Naive B cell (primary cell): ENCODE measurements around the gene TBC1D3B. TPM values are rescaled to one million over a fixed set of nuclear protein-coding genes. Genes with fewer than 3 reads are reported as not detected.
"Not testable (repeated sequence)": the region's sequence is repeated elsewhere in the genome, so short reads cannot be mapped to it uniquely, and the experiment has no call there.

ENCODE experiments used
- ATAC-seq, 2 donors: fragments of 150-1000 bp; cut with Tn5 transposase; 2 replicates each; pipeline ENCODE4 v1.10.0; 2021; ENCODE audit warnings: low read depth in 2 of 2, mild to moderate bottlenecking in 2 of 2, moderate library complexity in 2 of 2
- DNase-seq: peaks from one replicate; pipeline ENCODE4 v3.0.0; 2022
- H3K27ac Mint-ChIP-seq, 6 donors: one replicate each; pipeline ENCODE4 v1.8.0; 2020 to 2022; ENCODE audit warnings: mild to moderate bottlenecking in 6 of 6, mixed read lengths in 6 of 6, moderate library complexity in 5 of 6, inconsistent platforms in 2 of 6
- H3K27me3 Mint-ChIP-seq, 3 donors: one replicate each; pipeline ENCODE4 v1.8.0; 2021 to 2022; ENCODE audit warnings: mixed read lengths in 3 of 3, mild to moderate bottlenecking in 1 of 3
- H3K36me3 Mint-ChIP-seq, 2 donors: one replicate each; pipeline ENCODE4 v1.8.0; 2020 to 2022; ENCODE audit warnings: mixed read lengths in 2 of 2, inconsistent platforms in 1 of 2, mild to moderate bottlenecking in 1 of 2
- H3K4me1 Mint-ChIP-seq, 3 donors: one replicate each; pipeline ENCODE4 v1.8.0; 2020 to 2022; ENCODE audit warnings: mixed read lengths in 3 of 3, inconsistent platforms in 1 of 3, mild to moderate bottlenecking in 1 of 3, moderate library complexity in 1 of 3
- H3K4me3 Mint-ChIP-seq, 8 donors: one replicate each; pipeline ENCODE4 v1.8.0; 2020 to 2022; ENCODE audit warnings: mild to moderate bottlenecking in 8 of 8, mixed read lengths in 8 of 8, moderate library complexity in 8 of 8, inconsistent platforms in 2 of 8
- H3K9me3 Mint-ChIP-seq, 7 donors: one replicate each; pipeline ENCODE4 v1.8.0; 2020 to 2022; ENCODE audit warnings: mixed read lengths in 7 of 7, mild to moderate bottlenecking in 5 of 7, inconsistent platforms in 2 of 7, moderate library complexity in 1 of 7
- polyA plus RNA-seq, 6 donors: library from polyadenylated mRNA; unstranded; fragments of 300-500 nt; fragmentation: Illumina TruSeq; gene quantifications; one replicate each; pipeline ENCODE4 v1.2.3, GENCODE V29; 2021; ENCODE audit warnings: low read depth in 6 of 6

The TBC1D3B gene
- polyA plus RNA-seq, 6 donors from 2014 or later: 0.73 TPM; not detected in 5

GRCh38 chr17:36210439-36211211 lies 34.2 kb upstream of the TBC1D3B start, which contains the start of gene CCL4L2:
CCL4L2 (plus strand) TSS chr17:36211063.
- DNase-seq: peak; percentile 65
- H3K4me1 Mint-ChIP-seq: peaks cover 43 to 61% (median 51%) of the 10 kb centered on the region in 3 donors

DNA sequence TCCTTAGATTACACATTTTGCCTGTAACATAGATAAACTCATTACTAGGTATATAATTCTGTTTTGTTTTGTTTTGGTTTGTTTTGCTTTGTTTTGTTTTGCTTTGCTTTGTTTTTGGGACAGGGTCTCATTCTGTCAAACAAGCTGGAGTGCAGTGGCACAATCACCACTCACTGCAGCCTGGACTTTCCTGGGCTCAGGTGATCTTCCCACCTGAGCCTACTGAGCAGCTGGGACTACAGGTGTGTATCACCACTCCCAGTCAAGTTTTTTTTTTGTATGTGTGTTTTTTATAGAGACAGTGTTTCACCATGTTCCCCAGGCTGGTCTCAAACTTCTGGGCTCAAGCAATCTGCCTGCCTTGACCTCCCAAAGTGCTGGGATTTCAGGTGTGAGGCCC lies 33.1 kb upstream of the TBC1D3B start:
- no peaks in the 10 kb centered on the region for H3K9me3 Mint-ChIP-seq
- no peaks in the 10 kb centered on the region for H3K36me3 Mint-ChIP-seq
- peaks cover 46 to 66% (median 56%) of the 10 kb centered on the region in 3 donors for H3K4me1 Mint-ChIP-seq
- no peak for DNase-seq
- no peak for ATAC-seq
- H3K27me3 Mint-ChIP-seq: peaks cover 19 to 35% (median 20%) of the 10 kb centered on the region in 3 donors
- H3K4me3 Mint-ChIP-seq: peak overlapping the region in 4 of 8 donors; percentile 19 to 80 (median 50)
- H3K27ac Mint-ChIP-seq: peak overlapping the region in 2 of 6 donors; percentile 19 to 69

More at GRCh38 chr17:36210439-36211211, 34.2 kb upstream of the TBC1D3B start, which contains the start of gene CCL4L2:
- Mint-ChIP-seq H3K27ac (peak within 1 kb of the TSS in 5 of 6 donors; percentile 44 to 82 (median 73)), H3K4me3 (peak within 1 kb of the TSS in 5 of 8 donors; percentile 20 to 80 (median 54)), H3K27me3 (peaks cover 16 to 35% (median 21%) of the 10 kb centered on the region in 3 donors)
- not testable (repeated sequence) for H3K36me3 Mint-ChIP-seq, H3K9me3 Mint-ChIP-seq
- peak; percentile 95 for ATAC-seq

GRCh38 chr17:36207383-36207782 lies 30.9 kb upstream of the TBC1D3B start:
- not testable (repeated sequence) for DNase-seq, H3K9me3 Mint-ChIP-seq, H3K36me3 Mint-ChIP-seq, ATAC-seq
- peaks cover 49 to 72% (median 69%) of the 10 kb centered on the region in 3 donors for H3K4me1 Mint-ChIP-seq
- peak overlapping the region in 1 of 6 donors; percentile 74 for H3K27ac Mint-ChIP-seq
- H3K4me3 Mint-ChIP-seq: peak overlapping the region in 4 of 8 donors; percentile 28 to 83 (median 64)
- peaks cover 13 to 25% (median 15%) of the 10 kb centered on the region in 3 donors for H3K27me3 Mint-ChIP-seq

GRCh38 chr17:36206486-36206821 lies 30.0 kb upstream of the TBC1D3B start:
- not testable (repeated sequence) for DNase-seq, H3K9me3 Mint-ChIP-seq, H3K27ac Mint-ChIP-seq, H3K36me3 Mint-ChIP-seq, ATAC-seq
- Mint-ChIP-seq H3K4me1 (peaks cover 51 to 72% (median 69%) of the 10 kb centered on the region in 3 donors), H3K4me3 (peak overlapping the region in 3 of 8 donors; percentile 1 to 83 (median 77)), H3K27me3 (peaks cover 13 to 28% (median 15%) of the 10 kb centered on the region in 3 donors)

DNA sequence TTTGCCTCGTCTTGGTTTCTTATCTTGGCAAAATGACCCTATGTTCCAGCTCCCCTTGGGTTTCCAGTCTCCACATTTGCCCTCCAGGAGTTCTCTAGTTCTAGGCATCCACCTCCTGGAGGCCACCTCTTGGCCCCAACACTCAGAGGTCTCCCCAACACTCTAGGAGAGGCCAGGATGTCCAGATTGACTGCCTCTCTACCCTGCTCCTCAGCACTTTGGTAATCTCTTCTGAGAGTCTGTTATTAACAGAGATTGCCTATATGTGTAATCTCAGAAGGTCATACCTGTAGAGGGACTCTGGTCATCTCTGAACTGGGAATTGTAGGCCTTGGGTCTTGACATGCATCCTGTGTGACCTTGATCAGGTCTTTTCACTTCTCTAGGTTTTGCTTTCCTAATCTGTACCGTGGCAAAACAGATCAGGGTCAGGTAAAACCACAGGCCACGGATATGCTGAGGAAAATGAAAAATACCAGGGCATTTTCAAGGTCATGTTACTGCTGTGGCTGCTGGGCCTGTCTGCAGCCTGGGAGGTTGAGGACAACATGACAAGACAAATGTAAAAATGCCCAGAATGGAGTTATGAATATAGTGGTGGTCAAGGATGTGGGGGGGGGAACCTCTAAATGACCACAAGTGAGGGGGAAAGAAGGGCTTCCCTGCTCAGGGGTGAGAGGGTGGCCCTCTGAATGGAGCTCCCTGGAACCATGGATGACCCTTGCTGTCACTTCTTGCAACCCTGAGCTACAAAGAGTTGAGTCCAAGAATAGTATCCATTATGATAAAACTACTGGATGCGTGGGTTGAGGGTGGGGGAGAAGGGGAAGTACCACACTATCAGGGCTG lies 29.4 kb upstream of the TBC1D3B start:
- no peaks in the 10 kb centered on the region for H3K9me3 Mint-ChIP-seq
- peaks cover 49 to 71% (median 66%) of the 10 kb centered on the region in 3 donors for H3K4me1 Mint-ChIP-seq
- no peaks in the 10 kb centered on the region for H3K36me3 Mint-ChIP-seq
- ATAC-seq (no peak), DNase-seq (no peak)
- peaks cover 13 to 28% (median 15%) of the 10 kb centered on the region in 3 donors for H3K27me3 Mint-ChIP-seq
- H3K4me3 Mint-ChIP-seq: peak overlapping the region in 4 of 8 donors; percentile 8 to 68 (median 12)
- peak overlapping the region in 2 of 6 donors; percentile 1 to 54 for H3K27ac Mint-ChIP-seq

GRCh38 chr17:36204724-36205500 lies 28.5 kb upstream of the TBC1D3B start:
- ATAC-seq: no peak
- Mint-ChIP-seq H3K4me1 (peaks cover 47 to 68% (median 57%) of the 10 kb centered on the region in 3 donors), H3K4me3 (peak overlapping the region in 1 of 8 donors; percentile 8), H3K9me3 (no peaks in the 10 kb centered on the region), H3K27ac (peak overlapping the region in 1 of 6 donors; percentile 21), H3K36me3 (no peaks in the 10 kb centered on the region), H3K27me3 (peaks cover 13 to 28% (median 15%) of the 10 kb centered on the region in 3 donors)
- no peak for DNase-seq

DNA sequence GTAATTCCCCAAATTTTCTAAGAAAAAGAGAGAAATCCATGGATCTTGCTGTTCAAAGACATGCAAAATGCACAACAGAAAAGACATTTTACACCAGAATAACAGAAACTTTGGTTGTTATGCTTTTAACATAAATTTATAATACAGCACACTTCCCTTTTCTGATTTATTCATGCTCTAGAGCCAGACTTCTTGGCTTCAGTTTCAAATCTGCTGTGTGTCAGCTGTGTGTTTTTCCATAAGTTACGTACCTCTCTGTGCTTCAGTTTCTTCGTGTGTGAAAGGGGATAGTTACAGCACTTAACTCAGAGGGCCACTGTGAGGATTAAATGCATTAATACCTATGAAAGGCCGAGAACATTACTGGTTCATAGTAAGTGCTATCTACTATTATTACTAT lies 26.9 kb upstream of the TBC1D3B start:
- no peak for ATAC-seq
- peak overlapping the region in 4 of 8 donors; percentile 4 to 77 (median 19) for H3K4me3 Mint-ChIP-seq
- peaks cover 52 to 78% (median 60%) of the 10 kb centered on the region in 3 donors for H3K4me1 Mint-ChIP-seq
- H3K9me3 Mint-ChIP-seq: no peaks in the 10 kb centered on the region
- peaks cover 13 to 28% (median 15%) of the 10 kb centered on the region in 3 donors for H3K27me3 Mint-ChIP-seq
- H3K27ac Mint-ChIP-seq: peak overlapping the region in 1 of 6 donors; percentile 4
- no peaks in the 10 kb centered on the region for H3K36me3 Mint-ChIP-seq
- no peak for DNase-seq

DNA sequence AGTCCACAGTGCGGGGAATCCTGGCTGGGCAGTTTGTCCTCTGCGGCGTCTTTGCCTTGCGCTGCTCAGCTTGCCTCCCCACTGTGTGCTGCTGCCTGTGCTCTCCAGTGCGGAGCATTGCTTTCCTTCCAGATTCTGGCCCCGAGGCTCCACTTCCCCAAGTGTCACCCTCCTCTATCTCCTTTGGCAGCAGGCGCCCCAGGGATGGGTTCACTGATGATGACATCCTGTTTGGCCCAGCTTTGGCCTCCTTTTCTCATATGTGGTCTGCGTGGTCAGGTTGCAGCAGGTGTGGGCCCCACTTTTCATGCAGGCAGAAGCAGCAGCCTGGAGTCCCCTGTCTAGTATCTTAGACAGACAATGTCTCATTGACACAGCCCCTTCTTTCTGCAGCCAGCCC lies 25.1 kb upstream of the TBC1D3B start:
- Mint-ChIP-seq H3K27ac (peak overlapping the region in 1 of 6 donors; percentile 44), H3K4me3 (peak overlapping the region in 3 of 8 donors; percentile 6 to 70 (median 8)), H3K4me1 (peaks cover 52 to 77% (median 61%) of the 10 kb centered on the region in 3 donors), H3K27me3 (peaks cover 7 to 18% (median 10%) of the 10 kb centered on the region in 3 donors)
- not testable (repeated sequence) for H3K36me3 Mint-ChIP-seq, DNase-seq, ATAC-seq, H3K9me3 Mint-ChIP-seq

GRCh38 chr17:36201102-36201501 lies 24.7 kb upstream of the TBC1D3B start:
- H3K27ac Mint-ChIP-seq, ATAC-seq, H3K9me3 Mint-ChIP-seq, H3K36me3 Mint-ChIP-seq, DNase-seq: not testable (repeated sequence)
- H3K4me3 Mint-ChIP-seq: peak overlapping the region in 2 of 8 donors; percentile 6 to 40
- H3K4me1 Mint-ChIP-seq: peaks cover 53 to 77% (median 61%) of the 10 kb centered on the region in 3 donors
- H3K27me3 Mint-ChIP-seq: peaks cover 4 to 14% (median 6%) of the 10 kb centered on the region in 3 donors

- peak; percentile 31 for DNase-seq
- peaks cover 0 to 8% (median 0%) of the 10 kb centered on the region in 3 donors for H3K27me3 Mint-ChIP-seq
- peak overlapping the region in 5 of 8 donors; percentile 0 to 59 (median 13) for H3K4me3 Mint-ChIP-seq
- H3K36me3 Mint-ChIP-seq: no peaks in the 10 kb centered on the region
- H3K27ac Mint-ChIP-seq: peak overlapping the region in 5 of 6 donors; percentile 29 to 89 (median 74)
- H3K4me1 Mint-ChIP-seq: peaks cover 57 to 75% (median 61%) of the 10 kb centered on the region in 3 donors
- H3K9me3 Mint-ChIP-seq: no peaks in the 10 kb centered on the region
- peak; percentile 28 to 51 for ATAC-seq
Measured at GRCh38 chr17:36198831-36199465, 22.5 kb upstream of the TBC1D3B start.

DNA sequence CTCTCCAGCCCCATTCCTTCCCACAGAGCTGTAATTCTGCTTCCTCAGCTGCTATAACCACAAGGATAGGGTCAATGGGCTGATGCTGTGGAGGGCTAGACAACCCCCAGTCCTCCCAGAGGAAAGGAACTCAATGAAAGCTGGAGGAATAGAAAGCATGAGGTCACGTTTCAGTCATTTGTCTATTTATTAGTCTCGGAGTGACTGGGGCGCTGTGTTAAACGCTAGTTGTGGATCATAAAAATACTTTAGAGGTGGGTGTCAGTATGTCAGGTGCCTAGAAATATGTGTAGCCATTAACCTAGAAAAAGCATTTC lies 20.9 kb upstream of the TBC1D3B start:
- ATAC-seq: no peak
- peaks cover 50 to 67% (median 50%) of the 10 kb centered on the region in 3 donors for H3K4me1 Mint-ChIP-seq
- peak overlapping the region in 7 of 8 donors; percentile 15 to 90 (median 73) for H3K4me3 Mint-ChIP-seq
- no peaks in the 10 kb centered on the region for H3K36me3 Mint-ChIP-seq
- no peaks in the 10 kb centered on the region for H3K9me3 Mint-ChIP-seq
- H3K27me3 Mint-ChIP-seq: peaks cover 0 to 3% (median 3%) of the 10 kb centered on the region in 3 donors
- H3K27ac Mint-ChIP-seq: peak overlapping the region in 4 of 6 donors; percentile 34 to 92 (median 64)
- DNase-seq: no peak

DNA sequence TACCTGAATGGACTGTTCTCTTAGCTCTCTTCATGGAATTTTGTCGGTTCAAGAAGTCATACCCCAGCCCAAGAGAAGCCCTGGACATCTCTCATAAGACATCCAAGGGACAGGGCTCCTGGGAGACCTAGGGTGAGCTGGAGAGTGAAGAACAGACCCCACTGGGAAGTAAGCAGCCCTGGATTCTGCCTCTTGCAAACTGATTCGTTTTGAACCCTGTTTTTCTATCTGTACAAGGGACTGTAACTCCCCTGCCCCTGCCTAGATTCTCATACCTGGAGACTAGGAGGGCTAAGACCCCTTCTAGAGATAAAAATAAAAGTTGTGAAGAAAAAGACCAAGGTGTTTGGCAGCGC lies 19.7 kb upstream of the TBC1D3B start:
- H3K27ac Mint-ChIP-seq: peak overlapping the region in 3 of 6 donors; percentile 35 to 92 (median 89)
- DNase-seq (no peak), ATAC-seq (no peak)
- H3K9me3 Mint-ChIP-seq: no peaks in the 10 kb centered on the region
- peaks cover 0 to 9% (median 0%) of the 10 kb centered on the region in 3 donors for H3K27me3 Mint-ChIP-seq
- peaks cover 42 to 58% (median 44%) of the 10 kb centered on the region in 3 donors for H3K4me1 Mint-ChIP-seq
- H3K36me3 Mint-ChIP-seq: no peaks in the 10 kb centered on the region
- H3K4me3 Mint-ChIP-seq: peak overlapping the region; percentile 23 to 90 (median 72)
